ENCODE results near the gene ACOXL.
A peak's percentile ranks its signal among the peaks of the same experiment; 100 is the strongest.

ACOXL gene

GRCh38 chr2:110720547-110720946 lies 11.8 kb upstream of the ACOXL start:
- no peak for DNase-seq

DNA sequence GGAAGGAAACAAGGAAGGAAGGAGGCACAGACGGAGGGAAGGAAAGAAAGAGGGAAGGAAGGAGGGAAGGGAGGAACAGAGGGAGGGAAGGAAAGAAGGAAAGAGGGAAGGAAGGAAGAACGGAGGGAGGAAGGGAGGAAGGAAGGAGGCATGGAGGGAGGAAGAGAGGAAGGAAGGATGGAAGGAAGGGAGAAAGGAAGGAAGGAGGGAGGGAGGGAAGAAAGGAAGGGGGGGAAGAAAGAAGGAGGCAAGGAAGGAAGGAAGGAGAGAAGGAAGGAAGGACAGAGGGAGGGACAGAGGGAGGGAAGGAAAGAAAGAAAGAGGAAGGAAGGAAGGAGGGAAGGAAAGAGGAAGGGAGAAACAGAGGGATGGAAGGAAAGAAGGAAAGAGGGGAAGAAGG lies 7.6 kb upstream of the ACOXL start:
- DNase-seq = no peak

DNA sequence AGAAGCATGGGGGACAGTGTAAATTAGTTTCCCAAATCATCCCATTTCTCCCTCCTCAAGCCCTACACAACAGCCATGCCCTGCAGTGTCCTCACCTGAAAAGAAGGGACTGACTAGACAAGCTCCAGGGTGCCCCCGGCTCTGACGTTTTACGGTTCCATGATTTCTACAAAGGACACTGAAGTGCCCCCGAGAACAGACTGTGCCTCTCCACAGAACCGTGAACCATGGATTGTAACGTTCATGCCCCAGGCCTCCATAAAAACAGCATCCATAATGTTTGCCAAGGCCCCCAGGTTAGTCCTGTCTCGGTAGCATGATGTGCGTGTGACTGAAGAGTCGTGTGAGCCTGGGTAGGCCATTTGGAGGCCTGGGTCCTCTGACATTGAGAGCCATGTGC lies 7.0 kb upstream of the ACOXL start:
- no peak for DNase-seq

DNA sequence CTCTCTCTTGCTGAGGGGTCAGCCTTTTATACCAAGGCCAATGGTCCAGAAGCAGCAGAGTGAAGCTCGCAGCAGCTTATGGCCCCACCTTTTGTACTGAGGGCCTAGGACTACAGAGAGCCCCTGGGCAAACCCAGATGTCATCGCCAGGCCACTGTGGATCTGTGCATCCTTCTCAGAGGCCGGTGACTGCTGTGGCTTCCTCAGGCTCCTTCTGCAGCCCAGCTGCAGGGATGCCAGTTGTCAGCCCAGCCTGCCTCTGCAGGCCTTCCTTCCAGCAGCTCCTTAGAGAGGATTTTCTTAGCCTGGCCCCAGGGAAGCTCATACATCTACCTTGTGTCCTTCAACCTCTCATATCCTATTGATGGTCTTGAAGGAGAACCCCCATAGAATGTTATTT lies 6.5 kb upstream of the ACOXL start:
- no peak for DNase-seq

DNA sequence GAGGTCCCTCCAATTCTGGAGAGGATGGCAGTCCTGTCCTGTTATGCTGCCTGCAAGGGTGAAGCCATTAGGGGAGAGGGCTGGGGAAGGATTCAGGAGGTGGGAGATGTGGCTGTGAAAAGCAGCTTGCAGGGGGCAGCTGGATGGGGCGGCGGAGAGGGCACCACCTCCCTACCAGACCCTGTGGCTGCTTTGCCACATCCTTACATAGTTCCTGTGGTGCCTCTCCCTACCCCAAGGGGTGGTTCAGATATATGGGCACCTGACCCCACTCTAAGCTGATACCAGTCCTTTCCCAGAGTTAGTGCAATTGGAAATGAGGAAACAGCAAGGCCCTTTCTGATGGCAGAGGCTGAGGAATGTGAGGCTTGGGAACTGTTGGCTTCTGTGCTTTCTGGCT lies 6.1 kb upstream of the ACOXL start:
- DNase-seq = no peak

DNA sequence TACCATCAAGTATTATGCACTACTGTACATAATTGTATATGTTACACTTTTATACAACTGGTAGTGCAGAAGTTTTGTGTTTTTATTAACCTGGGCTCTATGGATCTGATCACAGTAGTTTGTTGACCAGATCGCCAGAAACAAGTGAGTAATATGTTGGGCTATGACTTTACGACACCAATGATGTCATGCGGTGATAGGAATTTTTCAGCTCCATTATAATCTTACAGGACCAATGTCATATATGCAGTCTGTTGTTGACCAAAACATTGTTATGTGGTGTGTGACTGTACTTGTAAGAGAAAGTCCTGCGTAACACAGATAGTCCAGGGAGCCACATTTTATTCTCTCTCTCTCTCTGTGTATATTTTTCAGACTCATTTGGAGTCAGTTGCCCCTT lies 4.5 kb upstream of the ACOXL start:
- no peak for DNase-seq

GRCh38 chr2:110729106-110729505 lies 3.3 kb upstream of the ACOXL start:
- DNase-seq = no peak

DNA sequence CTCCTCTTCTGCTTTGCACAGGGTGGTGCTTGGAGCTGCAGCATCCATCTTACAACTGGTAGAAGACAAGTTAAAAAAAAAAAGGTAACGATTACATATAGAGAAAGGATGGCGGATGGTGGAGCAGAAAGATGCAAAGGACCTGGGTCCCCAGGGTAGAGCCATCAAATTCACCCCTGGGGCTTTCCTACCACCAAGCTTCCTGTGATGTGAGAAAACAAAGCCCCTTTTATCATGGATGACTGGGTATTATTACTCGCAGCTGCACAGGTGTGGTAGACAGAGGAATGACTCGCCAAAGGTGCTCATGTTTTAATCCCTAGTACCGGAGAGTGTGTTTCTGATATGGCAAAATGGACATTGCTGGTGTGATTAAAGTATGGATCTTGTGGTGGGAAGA lies 1.3 kb upstream of the ACOXL start:
- DNase-seq = no peak

GRCh38 chr2:110735366-110735765 lies 3.0 kb downstream of the ACOXL start:
- no peak for DNase-seq

- DNase-seq = no peak
Observed at GRCh38 chr2:110737783-110738182, 5.4 kb downstream of the ACOXL start.

- DNase-seq = no peak
Observed at GRCh38 chr2:110740747-110741349, 8.5 kb downstream of the ACOXL start.

DNA sequence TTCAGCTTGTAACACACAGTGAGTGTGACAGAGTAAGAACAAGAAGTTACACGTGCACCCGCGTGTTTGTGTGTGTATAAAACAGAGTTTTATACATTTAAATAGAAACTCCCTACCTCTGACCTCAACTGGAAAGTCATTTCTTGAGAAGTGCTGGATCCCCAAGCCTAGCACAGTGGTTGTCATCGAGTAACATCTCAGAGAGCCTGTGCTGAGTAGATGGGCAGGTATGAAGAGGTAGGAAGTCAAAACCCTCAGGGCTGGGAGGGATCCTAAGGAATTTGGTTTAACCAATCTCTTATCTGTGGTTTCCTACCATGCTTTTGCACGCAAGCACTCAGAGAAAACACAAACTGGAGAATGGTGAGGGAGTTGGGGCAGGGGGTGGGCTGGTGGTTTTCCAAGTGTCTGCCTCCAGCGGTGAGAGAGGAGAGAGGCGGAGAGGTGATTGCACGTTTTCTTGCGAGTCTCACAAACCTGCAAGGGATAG lies 9.2 kb downstream of the ACOXL start:
- DNase-seq = no peak

DNA sequence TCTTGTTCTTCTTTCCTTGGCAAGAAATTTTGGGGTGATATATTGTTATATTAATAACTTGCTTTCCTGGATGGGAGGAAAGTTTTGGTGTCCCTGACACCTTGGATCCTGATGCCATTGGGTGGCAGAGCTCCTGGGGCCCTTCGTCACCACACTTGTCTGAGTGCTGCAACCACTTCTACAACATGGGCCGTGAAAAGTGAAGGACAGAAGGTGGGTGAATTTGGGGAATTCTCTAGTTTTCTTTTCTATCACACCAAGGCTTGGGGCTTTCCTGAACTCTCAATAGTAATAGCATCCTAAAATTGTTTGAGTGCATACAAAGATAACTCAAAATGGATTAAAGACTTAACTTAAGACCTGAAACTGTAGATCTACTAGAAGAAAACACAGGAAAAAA lies 10.0 kb downstream of the ACOXL start:
- no peak for DNase-seq

- DNase-seq = no peak
Observed at GRCh38 chr2:110743600-110743999, 11.2 kb downstream of the ACOXL start.

GRCh38 chr2:110744429-110744828 lies 12.1 kb downstream of the ACOXL start:
- DNase-seq = no peak

DNA sequence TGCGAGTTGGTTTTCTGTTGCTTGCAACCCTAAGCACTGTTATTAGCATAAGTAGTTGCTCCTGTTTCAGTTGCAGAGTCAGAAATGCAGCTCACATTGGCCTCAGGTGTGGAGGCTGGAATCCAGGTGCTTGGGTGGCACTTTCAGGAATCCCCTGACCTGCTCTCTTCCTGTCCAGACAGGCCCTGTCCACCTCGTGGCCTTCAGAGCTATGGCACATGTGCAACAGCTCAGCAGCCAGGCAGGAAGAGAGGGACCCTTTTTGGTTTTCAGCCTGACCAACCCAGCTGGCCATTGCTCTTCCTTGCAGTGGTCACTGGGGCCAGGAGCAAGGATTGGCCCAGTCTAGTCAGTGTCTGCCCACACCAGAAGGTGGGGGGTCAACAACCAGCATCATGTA lies 12.7 kb downstream of the ACOXL start:
- no peak for DNase-seq

- no peak for DNase-seq
Observed at GRCh38 chr2:110746586-110747521, 14.5 kb downstream of the ACOXL start.

DNA sequence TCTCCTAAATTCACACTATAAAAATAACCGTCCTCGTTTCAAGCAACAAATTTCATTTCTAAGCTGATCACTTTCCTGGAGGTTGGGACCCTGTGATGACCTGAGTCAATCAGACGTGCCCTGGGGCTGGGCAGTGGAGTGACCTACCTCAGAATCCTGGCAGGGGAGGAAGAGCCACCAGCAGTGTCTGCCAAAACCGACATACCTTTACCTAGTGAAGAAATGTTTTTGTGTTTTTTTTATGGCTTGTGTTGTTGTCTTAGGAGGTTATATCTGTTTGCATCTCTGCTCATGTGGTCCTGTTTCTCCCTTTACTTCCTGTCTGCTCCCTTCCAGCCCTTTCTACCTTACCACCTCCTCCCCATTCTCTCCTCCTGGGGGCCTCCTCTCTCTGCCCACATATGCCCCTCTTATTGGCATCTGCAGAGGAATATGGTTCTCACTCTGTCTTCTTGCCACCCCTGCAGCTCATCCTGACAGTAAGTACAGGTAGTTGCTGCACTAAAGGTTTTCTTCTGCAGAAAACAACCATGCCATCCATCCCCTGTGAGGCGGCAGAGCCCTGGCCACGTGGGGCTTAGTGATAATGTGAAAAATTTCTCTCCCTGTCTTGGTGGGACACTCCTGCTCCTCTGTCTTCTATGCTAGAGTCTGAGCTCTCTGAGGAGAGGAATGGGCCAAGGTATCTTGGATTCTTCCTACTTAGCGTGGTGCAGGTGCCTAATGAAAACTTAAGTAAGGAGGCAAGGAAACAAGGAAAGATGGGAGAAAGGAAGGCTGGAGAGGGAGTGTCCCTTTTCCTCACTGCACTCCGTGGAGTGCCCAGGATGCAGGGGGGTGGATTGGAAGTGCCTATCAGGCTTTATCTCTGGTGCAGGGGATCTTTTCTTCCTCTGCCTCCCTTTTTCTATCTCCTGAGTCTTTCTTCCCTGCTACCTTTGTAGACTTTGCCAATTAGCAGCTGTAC lies 15.4 kb downstream of the ACOXL start:
- DNase-seq = no peak

DNA sequence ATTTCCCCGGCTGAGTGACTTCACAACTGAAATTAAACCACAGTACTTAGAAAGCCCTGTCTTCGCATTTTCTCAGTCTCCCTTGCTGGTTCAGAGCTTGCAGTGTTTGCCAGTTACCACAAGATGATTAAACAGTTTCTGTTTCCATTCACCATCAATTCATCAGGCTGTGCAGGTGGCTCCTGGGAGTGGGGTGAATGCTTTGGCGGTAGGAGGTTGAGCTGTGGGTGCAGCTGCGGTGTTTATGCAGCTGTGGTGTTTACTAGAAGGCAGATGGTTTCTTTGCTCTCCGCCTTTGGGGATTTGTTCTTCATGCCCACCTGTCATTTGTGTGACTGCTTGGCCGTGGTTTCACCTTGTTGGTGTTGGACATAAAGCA lies 16.1 kb downstream of the ACOXL start:
- peak in 1 of 4 experiments; percentile 33 for DNase-seq

DNA sequence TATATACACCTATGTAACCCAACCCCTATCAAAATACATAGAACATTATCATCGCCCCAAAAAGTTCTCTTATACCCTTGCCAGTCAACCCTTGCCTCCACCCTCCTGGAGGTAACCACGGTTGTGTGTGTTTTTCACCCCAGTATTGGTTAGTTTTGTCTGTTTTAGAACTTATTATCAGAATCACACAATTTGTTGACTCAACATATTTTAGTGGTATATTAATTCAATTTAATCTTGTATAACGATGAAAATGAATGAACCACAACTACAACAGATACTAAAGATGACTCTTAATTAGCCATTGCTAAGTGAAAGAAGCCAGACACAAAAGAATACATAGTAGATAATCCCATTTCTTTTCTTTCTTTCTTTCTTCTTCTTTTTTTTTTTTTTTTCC lies 19.3 kb downstream of the ACOXL start:
- no peak for DNase-seq

GRCh38 chr2:110752871-110753270 lies 20.5 kb downstream of the ACOXL start:
- no peak for DNase-seq

GRCh38 chr2:110755491-110756078 lies 23.2 kb downstream of the ACOXL start:
- no peak for DNase-seq

GRCh38 chr2:110759411-110759810 lies 27.0 kb downstream of the ACOXL start:
- DNase-seq = no peak

Data from activated CD4-positive, CD25-positive, alpha-beta regulatory T cell (primary cell).